Esophagus (tissue), 2 donors: ENCODE data around the gene NAA16. TPM values are rescaled to one million over a fixed set of nuclear protein-coding genes. Genes with fewer than 3 reads are reported as not detected.
"Not testable (repeated sequence)": the region's sequence is repeated elsewhere in the genome, so short reads cannot be mapped to it uniquely, and the experiment has no call there.

Experiments used
- H3K27ac ChIP-seq, 2 donors: one replicate each; pipeline ENCODE4 v1.5.1; 2013; ENCODE audit warnings: low read depth in 2 of 2, mild to moderate bottlenecking in 2 of 2, inconsistent platforms in 1 of 2, low read length in 1 of 2, moderate library complexity in 1 of 2
- H3K27me3 ChIP-seq, 2 donors: one replicate each; pipeline ENCODE4 v1.6.1; 2013; ENCODE audit warnings: low read length in 2 of 2, control low read depth in 1 of 2, mild to moderate bottlenecking in 1 of 2; ENCODE audit not compliant: insufficient read depth in 2 of 2, control insufficient read depth in 1 of 2
- H3K36me3 ChIP-seq, 2 donors: one replicate each; pipeline ENCODE4 v1.6.1; 2013; ENCODE audit warnings: low read length in 1 of 2; ENCODE audit not compliant: control insufficient read depth in 2 of 2, insufficient read depth in 2 of 2
- H3K4me1 ChIP-seq, 2 donors: one replicate each; pipeline ENCODE4 v1.6.1; 2013; ENCODE audit warnings: low read length in 1 of 2; ENCODE audit not compliant: control insufficient read depth in 2 of 2, insufficient read depth in 2 of 2
- H3K4me3 ChIP-seq, 2 donors: one replicate each; pipeline ENCODE4 v1.5.1; 2013; ENCODE audit warnings: low read length in 2 of 2, mild to moderate bottlenecking in 2 of 2, low read depth in 1 of 2, moderate library complexity in 1 of 2
- H3K9me3 ChIP-seq, 2 donors: one replicate each; pipeline ENCODE4 v1.6.1; 2013; ENCODE audit warnings: mild to moderate bottlenecking in 2 of 2, low read depth in 1 of 2, low read length in 1 of 2, moderate library complexity in 1 of 2; ENCODE audit not compliant: control insufficient read depth in 2 of 2, insufficient read depth in 1 of 2
- WGBS, 2 donors: extraction: QIAGEN DNeasy Blood & Tissue Kit; methylation state at CpG; one replicate each; pipeline ENCODE4 v1.1.7; 2013; 5-methylcytosine and 5-hydroxymethylcytosine counted together
- polyA plus RNA-seq, 2 donors: library from polyadenylated mRNA; stranded (reverse); fragments of 200-250 nt; gene quantifications; one replicate each; pipeline ENCODE4 v1.2.3, GENCODE V29; 2013
- donor health status: healthy with polysubstance abuse.
- donor health status: Bipolar disorder and iron deficiency.

NAA16 gene
- polyA plus RNA-seq, 2 donors = 6.6 to 9.3 TPM

GRCh38 chr13:41345914-41346589, 35.0 kb downstream of the NAA16 start:
- Histone ChIP-seq H3K36me3 (no peaks in the 10 kb centered on the region), H3K4me3 (no peak overlapping the region), H3K27ac (no peak overlapping the region), H3K4me1 (no peaks in the 10 kb centered on the region), H3K9me3 (no peaks in the 10 kb centered on the region), H3K27me3 (no peaks in the 10 kb centered on the region)
- 80 to 85% methylated on average over 9 of the region's 9 CpGs for WGBS, 2 donors

- 53 to 55% methylated on average over 14 of the region's 14 CpGs for WGBS, 2 donors
- peak overlapping the region in 1 of 2 donors; percentile 65 for H3K27ac ChIP-seq
Observed at GRCh38 chr13:41352935-41353840, 42.1 kb downstream of the NAA16 start.

GRCh38 chr13:41354416-41354815, 43.3 kb downstream of the NAA16 start:
- H3K4me3 ChIP-seq = no peak overlapping the region
- no peaks in the 10 kb centered on the region for H3K36me3 ChIP-seq
- H3K27me3 ChIP-seq = no peaks in the 10 kb centered on the region
- H3K4me1 ChIP-seq = peaks cover 0 to 3% of the 10 kb centered on the region in 2 donors
- no peak overlapping the region for H3K27ac ChIP-seq
- no peaks in the 10 kb centered on the region for H3K9me3 ChIP-seq
- WGBS, 2 donors = 71 to 75% methylated on average over 5 of the region's 5 CpGs

More at GRCh38 chr13:41352935-41353840, 42.1 kb downstream of the NAA16 start:
- H3K4me3 ChIP-seq = no peak overlapping the region
- H3K4me1 ChIP-seq = peaks cover 0 to 3% of the 10 kb centered on the region in 2 donors
- H3K36me3 ChIP-seq = no peaks in the 10 kb centered on the region
- H3K27me3 ChIP-seq = no peaks in the 10 kb centered on the region
- no peaks in the 10 kb centered on the region for H3K9me3 ChIP-seq

- H3K9me3 ChIP-seq, H3K27ac ChIP-seq, H3K4me1 ChIP-seq, H3K27me3 ChIP-seq, H3K36me3 ChIP-seq, H3K4me3 ChIP-seq: not testable (repeated sequence)
- WGBS, 2 donors = 70 to 83% methylated on average over 5 of the region's 5 CpGs
Observed at GRCh38 chr13:41356385-41356648, 45.2 kb downstream of the NAA16 start.

- Histone ChIP-seq H3K4me3 (no peak overlapping the region), H3K4me1 (peaks cover 0 to 3% of the 10 kb centered on the region in 2 donors), H3K9me3 (no peaks in the 10 kb centered on the region), H3K27ac (peak overlapping the region; percentile 57 to 91), H3K36me3 (peaks cover 0 to 3% of the 10 kb centered on the region in 2 donors), H3K27me3 (no peaks in the 10 kb centered on the region)
- WGBS, 2 donors = 71 to 76% methylated on average over 6 of the region's 6 CpGs
Observed at GRCh38 chr13:41356786-41357185, 45.7 kb downstream of the NAA16 start.

GRCh38 chr13:41361491-41361890, 50.4 kb downstream of the NAA16 start:
- Histone ChIP-seq H3K27me3 (no peaks in the 10 kb centered on the region), H3K4me1 (no peaks in the 10 kb centered on the region), H3K36me3 (peaks cover 0 to 3% of the 10 kb centered on the region in 2 donors), H3K4me3 (no peak overlapping the region), H3K9me3 (no peaks in the 10 kb centered on the region), H3K27ac (no peak overlapping the region)
- 63 to 65% methylated on average over 5 of the region's 5 CpGs for WGBS, 2 donors

GRCh38 chr13:41364043-41364442, 53.0 kb downstream of the NAA16 start:
- Histone ChIP-seq H3K27me3 (no peaks in the 10 kb centered on the region), H3K9me3 (no peaks in the 10 kb centered on the region), H3K36me3 (peaks cover 0 to 3% of the 10 kb centered on the region in 2 donors), H3K27ac (no peak overlapping the region), H3K4me3 (no peak overlapping the region), H3K4me1 (no peaks in the 10 kb centered on the region)
- 87 to 94% methylated on average over 2 of the region's 2 CpGs for WGBS, 2 donors

GRCh38 chr13:41365631-41366030, 54.6 kb downstream of the NAA16 start:
- Histone ChIP-seq H3K4me3 (no peak overlapping the region), H3K4me1 (no peaks in the 10 kb centered on the region), H3K9me3 (no peaks in the 10 kb centered on the region), H3K36me3 (peaks cover 3 to 4% of the 10 kb centered on the region in 2 donors), H3K27ac (no peak overlapping the region), H3K27me3 (no peaks in the 10 kb centered on the region)
- WGBS, 2 donors = 97 to 99% methylated on average over 2 of the region's 2 CpGs

GRCh38 chr13:41370736-41371135, 59.7 kb downstream of the NAA16 start:
- WGBS, 2 donors = 87 to 92% methylated on average over 2 of the region's 2 CpGs
- Histone ChIP-seq H3K27ac (no peak overlapping the region), H3K4me3 (no peak overlapping the region), H3K9me3 (no peaks in the 10 kb centered on the region), H3K36me3 (peaks cover 0 to 4% of the 10 kb centered on the region in 2 donors), H3K27me3 (no peaks in the 10 kb centered on the region), H3K4me1 (no peaks in the 10 kb centered on the region)
